Mammary epithelial cell (primary cell): ENCODE measurements around the gene ALOXE3.

Source experiments
- EZH2 ChIP-seq: IDR thresholded peaks from 2 replicates; pipeline ENCODE4 v1.6.1; 2012; ENCODE audit warnings: low read length, inconsistent platforms, borderline replicate concordance
- TF ChIP-seq, protein P1 (sequence below), 2 donors: IDR thresholded peaks in 1 of 2; conservative IDR thresholded peaks in 1 of 2; 2 replicates each; pipeline ENCODE4 v1.5.1; 2011 to 2012; ENCODE audit warnings: inconsistent platforms in 2 of 2, low read length in 2 of 2, mild to moderate bottlenecking in 2 of 2, control low read depth in 1 of 2, low read depth in 1 of 2; ENCODE audit not compliant: insufficient read depth in 1 of 2; ENCODE audit errors: extremely low read depth in 1 of 2

DNA sequence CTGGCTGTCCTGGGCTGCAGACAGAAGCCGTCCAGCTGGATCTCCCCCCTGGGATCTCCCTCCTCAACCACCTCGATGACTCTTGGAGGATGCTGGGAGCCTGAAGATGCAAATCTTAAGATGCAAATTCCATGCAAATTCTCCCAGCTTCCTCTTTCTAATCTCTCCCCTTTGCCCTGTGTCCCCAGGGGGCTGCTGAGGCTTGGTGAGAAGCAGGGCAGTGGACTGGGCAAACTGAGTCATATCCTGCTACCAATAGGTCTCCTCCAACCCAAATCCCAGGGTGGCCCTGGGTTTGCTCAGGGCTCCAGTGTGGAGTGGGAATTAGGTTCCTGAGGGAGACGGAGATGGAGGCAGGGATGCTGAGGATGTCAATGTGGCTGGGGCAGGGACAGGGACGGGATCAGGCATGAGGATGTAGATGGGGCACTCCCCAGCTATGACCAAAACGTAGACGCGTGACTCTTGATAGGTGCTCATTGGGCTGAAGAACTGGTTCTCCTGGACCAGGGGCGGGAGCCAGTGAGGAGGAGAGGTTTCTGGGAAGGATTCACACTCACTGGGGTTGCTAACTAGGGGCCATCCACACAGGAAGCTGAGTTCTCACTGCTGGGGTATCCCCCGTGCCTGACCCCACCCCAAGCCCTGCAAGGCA, 27.2 kb downstream of the ALOXE3 start:
- TF ChIP-seq, protein P1, sequence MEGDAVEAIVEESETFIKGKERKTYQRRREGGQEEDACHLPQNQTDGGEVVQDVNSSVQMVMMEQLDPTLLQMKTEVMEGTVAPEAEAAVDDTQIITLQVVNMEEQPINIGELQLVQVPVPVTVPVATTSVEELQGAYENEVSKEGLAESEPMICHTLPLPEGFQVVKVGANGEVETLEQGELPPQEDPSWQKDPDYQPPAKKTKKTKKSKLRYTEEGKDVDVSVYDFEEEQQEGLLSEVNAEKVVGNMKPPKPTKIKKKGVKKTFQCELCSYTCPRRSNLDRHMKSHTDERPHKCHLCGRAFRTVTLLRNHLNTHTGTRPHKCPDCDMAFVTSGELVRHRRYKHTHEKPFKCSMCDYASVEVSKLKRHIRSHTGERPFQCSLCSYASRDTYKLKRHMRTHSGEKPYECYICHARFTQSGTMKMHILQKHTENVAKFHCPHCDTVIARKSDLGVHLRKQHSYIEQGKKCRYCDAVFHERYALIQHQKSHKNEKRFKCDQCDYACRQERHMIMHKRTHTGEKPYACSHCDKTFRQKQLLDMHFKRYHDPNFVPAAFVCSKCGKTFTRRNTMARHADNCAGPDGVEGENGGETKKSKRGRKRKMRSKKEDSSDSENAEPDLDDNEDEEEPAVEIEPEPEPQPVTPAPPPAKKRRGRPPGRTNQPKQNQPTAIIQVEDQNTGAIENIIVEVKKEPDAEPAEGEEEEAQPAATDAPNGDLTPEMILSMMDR (conservative IDR thresholded peaks at IDR 0.05 in 1 of 2, IDR thresholded peaks at IDR 0.05 in 1 of 2; ENCODE audit: extremely low read depth in 1 of 2, insufficient read depth in 1 of 2, low read depth in 1 of 2, low read length in 2 of 2) = no peak
- no peak for TF ChIP-seq EZH2
